Fibroblast of the aortic adventitia (primary cell): ENCODE measurements around the gene PNMA6E. TPM values are rescaled to one million over a fixed set of nuclear protein-coding genes. Genes with fewer than 3 reads are reported as not detected.

Experiments used
- DNase-seq: peaks from one replicate; pipeline ENCODE4 v3.0.0-alpha.2; 2010; ENCODE audit warnings: low read depth
- H3K4me3 ChIP-seq: 2 replicates; pipeline ENCODE4 v1.5.1; 2011; ENCODE audit warnings: low read depth, mild to moderate bottlenecking, control low read depth, low read length, moderate library complexity
- total RNA-seq: library from RNA; depleted of rRNA; stranded (reverse); fragments of >200 nt; gene quantifications from 2 replicates; pipeline ENCODE4 v1.2.3, GENCODE V29; 2012; ENCODE audit warnings: low replicate concordance
- TF ChIP-seq, protein P1 (sequence below): IDR thresholded peaks from 2 replicates; pipeline ENCODE4 v1.5.1; 2011; ENCODE audit warnings: mild to moderate bottlenecking, low read length, control low read depth, inconsistent platforms; ENCODE audit not compliant: insufficient read depth

The PNMA6E gene
- total RNA-seq, 1 donor: not detected

DNA sequence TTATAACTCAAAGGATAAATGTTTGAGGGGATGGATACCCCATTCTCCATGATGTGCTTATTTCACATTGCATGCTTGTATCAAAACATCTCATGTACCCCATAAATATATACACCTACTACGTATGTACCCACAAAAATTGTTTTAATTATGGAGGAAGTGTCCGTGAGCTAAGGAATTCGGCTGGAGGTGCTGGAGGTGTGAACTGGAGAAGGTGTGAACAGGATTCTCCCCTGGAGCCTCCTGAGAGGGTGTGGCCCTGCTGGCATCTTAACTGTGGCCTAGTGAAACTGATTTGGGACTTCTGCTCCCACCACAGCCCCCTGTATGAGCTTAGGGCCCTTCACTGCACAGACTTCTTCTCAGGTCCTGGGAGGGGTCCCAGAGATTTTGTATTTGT is 23.4 kb downstream of the PNMA6E start:
- no peak for DNase-seq
- no peak overlapping the region for H3K4me3 ChIP-seq
- TF ChIP-seq, protein P1, sequence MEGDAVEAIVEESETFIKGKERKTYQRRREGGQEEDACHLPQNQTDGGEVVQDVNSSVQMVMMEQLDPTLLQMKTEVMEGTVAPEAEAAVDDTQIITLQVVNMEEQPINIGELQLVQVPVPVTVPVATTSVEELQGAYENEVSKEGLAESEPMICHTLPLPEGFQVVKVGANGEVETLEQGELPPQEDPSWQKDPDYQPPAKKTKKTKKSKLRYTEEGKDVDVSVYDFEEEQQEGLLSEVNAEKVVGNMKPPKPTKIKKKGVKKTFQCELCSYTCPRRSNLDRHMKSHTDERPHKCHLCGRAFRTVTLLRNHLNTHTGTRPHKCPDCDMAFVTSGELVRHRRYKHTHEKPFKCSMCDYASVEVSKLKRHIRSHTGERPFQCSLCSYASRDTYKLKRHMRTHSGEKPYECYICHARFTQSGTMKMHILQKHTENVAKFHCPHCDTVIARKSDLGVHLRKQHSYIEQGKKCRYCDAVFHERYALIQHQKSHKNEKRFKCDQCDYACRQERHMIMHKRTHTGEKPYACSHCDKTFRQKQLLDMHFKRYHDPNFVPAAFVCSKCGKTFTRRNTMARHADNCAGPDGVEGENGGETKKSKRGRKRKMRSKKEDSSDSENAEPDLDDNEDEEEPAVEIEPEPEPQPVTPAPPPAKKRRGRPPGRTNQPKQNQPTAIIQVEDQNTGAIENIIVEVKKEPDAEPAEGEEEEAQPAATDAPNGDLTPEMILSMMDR: no peak

DNA sequence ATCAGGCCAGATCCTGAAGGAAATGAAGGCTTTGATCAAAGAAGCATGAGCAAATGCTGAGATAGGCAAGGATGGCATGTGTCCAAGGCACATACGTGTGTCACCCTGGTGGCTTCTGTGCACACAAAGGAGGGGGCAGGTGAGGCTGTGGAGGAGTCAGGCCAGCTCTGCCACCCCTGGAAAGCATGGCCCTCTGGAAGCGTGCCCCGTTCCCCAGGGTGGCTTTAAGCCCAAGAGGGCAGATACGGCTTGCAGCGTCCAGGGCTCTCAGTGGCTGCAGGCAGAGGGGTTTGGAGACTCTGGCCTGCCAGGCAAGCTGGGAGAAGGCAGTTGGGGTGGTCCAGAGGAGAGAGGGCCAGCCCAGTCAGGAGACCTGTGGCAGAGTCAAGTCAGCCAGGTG is 25.6 kb downstream of the PNMA6E start:
- DNase-seq: no peak
- TF ChIP-seq, protein P1: no peak
- H3K4me3 ChIP-seq: no peak overlapping the region

DNA sequence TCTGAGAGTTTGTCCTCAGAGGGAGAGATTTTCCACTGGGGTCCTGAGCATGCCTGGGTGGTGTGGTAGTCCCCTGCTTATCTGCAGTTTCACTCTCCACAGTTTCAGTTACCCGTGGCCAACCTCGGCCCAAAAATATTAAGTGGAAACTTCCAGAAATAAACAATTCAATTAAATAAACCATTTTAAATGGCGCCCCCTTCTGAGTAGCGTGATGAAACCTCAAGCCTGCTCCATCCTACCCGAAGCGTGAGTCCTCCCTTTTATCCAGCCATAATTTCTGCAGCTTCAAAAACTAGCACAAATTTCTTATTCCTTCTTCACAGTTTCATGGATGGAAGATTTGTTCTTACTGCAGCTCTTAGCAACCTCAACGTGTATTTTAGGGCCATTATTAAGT is 26.7 kb downstream of the PNMA6E start:
- no peak for DNase-seq
- TF ChIP-seq, protein P1: no peak
- no peak overlapping the region for H3K4me3 ChIP-seq

DNA sequence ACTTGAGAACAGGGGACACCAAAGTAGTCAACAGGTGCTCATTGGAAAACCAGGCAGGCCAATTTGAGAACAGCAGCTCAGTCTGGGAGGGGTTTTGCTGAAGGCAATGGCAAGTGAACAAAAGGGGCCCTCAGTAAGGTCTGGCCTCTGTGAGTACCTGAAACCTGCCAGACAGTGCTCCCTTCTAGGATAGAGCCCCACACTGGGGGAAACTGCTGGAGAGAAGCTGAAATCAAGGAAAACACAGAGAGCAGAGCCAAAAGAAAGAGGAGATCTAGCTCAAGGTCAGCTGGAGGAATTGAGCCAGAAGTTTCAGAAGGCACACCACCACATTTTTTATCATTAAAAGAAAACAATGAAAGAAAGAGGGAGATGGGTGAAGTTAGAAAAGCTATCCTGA is 28.2 kb downstream of the PNMA6E start:
- TF ChIP-seq, protein P1: no peak
- H3K4me3 ChIP-seq: no peak overlapping the region
- no peak for DNase-seq

DNA sequence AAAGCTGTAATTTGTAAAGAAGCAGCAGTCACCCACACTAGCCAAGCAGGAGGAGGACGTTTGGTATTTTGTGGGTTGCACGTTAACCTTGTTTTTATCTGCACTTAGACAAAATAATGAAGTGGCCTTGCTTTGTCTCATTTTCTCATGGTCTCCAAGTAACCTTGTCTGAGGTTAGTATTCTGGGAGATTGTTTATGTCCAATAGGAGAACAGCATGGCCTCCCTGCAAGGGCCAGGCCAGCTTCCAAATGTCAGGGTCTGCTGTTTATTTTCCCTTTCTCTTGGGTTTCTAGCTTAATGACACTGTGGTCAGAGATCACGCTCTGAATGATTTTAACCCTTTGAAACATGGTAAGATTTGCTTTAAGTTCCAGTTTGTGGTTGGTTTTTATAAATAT is 29.9 kb downstream of the PNMA6E start:
- DNase-seq: no peak
- no peak overlapping the region for H3K4me3 ChIP-seq
- TF ChIP-seq, protein P1: no peak

DNA sequence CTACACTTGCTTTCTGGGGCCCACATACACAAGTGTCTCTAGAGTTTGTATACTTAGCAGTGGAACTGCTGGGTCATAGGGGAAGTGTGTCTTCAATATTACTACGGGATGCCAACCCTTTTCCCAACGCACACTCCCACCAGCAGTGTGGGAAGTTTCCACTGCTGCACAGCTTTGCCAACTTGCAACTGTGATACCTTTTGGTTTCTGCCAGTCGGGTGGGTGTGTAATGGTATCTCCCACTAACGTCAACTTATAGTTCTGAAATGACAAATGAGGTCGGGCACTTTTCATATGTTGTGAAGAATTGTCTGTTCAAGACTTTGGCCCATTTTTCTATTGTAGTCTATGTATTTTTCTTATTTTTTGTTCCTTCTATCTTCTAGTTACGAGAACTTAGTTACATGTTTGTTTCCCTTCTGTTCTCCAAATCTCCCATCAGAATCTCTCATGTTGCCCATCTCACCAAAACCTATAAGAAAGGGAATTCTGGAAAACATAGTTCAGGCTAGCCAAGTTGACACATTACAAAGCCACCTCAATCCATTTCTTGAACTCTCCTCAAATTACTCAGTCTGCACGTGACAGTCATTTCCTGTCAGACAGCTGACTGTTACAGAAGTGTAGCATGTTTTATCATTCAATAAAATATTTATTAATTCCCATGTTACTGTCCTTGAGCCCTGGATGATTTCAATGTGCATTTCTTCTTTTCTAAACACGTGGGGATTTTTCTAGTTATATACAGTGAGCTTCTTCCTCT is 30.7 kb downstream of the PNMA6E start:
- TF ChIP-seq, protein P1: no peak
- no peak for DNase-seq
- no peak overlapping the region for H3K4me3 ChIP-seq

DNA sequence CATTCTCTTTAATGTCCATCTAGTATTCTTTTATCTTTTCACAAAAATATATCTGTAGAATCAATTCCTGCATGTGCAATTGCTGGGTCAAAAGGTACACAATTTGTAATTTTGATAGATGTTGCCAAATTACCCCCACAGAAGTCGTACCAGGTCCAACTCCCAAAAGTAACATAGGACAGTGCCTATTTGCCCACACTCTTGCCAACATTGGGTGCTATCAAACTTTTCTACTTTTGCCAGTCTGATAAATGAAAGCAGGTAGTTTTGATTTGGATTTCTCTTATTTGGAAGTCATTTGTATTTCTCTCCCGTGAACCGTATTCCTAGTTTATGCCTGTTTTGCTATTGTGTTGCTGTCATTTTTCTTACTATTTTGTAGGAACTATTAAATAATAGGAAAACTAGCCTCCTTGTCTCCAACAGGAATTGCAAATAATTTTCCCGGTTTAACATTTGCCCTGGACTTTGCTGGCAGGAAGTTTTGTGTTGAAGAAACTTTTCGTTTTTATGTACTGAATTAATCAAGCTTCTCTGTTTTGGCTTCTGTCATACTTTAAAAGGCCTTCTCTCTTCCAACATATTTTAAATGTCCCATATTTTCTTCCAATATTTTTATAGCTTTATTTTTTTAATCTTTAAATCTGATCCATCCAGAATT is 34.1 kb downstream of the PNMA6E start:
- no peak overlapping the region for H3K4me3 ChIP-seq
- TF ChIP-seq, protein P1: no peak
- no peak for DNase-seq
